Esophagus muscularis mucosa (tissue), 4 donors: Measurements from ENCODE around the gene RSRP1. TPM values are rescaled to one million over a fixed set of nuclear protein-coding genes. Genes with fewer than 3 reads are reported as not detected.

Experiments used
- DNase-seq: peaks from one replicate; pipeline ENCODE4 v3.0.0-alpha.2; 2017; ENCODE audit errors: extremely low spot score
- H3K27ac ChIP-seq, 4 donors: fragments of 200-600 bp; sonication (generic); replicated peaks in 1 of 4; 1 replicate in 3 of 4; 2 replicates in 1 of 4; pipeline ENCODE4 v1.5.1; 2016 to 2019; ENCODE audit warnings: mild to moderate bottlenecking in 1 of 4
- H3K27me3 ChIP-seq, 4 donors: fragments of 200-600 bp; sonication (generic); one replicate each; pipeline versions ENCODE4 v1.5.1 to v1.6.0; 2016 to 2019
- H3K36me3 ChIP-seq, 4 donors: fragments of 200-600 bp; sonication (generic); one replicate each; pipeline ENCODE4 v1.5.1; 2016 to 2019
- H3K4me1 ChIP-seq, 4 donors: fragments of 200-600 bp; sonication (generic); one replicate each; pipeline ENCODE4 v1.5.1; 2016 to 2019
- H3K4me3 ChIP-seq, 4 donors: fragments of 200-600 bp; sonication (generic); 1 replicate in 2 of 4; 2 replicates in 2 of 4; pipeline ENCODE4 v1.5.1; 2016 to 2019; ENCODE audit warnings: mild to moderate bottlenecking in 4 of 4, moderate library complexity in 1 of 4
- H3K9me3 ChIP-seq, 4 donors: fragments of 200-600 bp; sonication (generic); 1 replicate in 3 of 4; 2 replicates in 1 of 4; pipeline ENCODE4 v1.5.1; 2016 to 2019
- EP300 ChIP-seq: sonication (generic); formaldehyde crosslinking; IDR thresholded peaks from one replicate; pipeline ENCODE4 v1.6.1; 2017; ENCODE audit warnings: antibody characterized with exemption
- POLR2A ChIP-seq: fragments of 450-650 bp; IDR thresholded peaks from one replicate; pipeline ENCODE4 v1.6.1; 2017; ENCODE audit warnings: antibody characterized with exemption, moderate library complexity, mild to moderate bottlenecking, low read depth
- POLR2AphosphoS5 ChIP-seq, 2 donors: sonication (generic); formaldehyde crosslinking; IDR thresholded peaks; one replicate each; pipeline ENCODE4 v1.6.1; 2017; ENCODE audit warnings: antibody characterized with exemption in 2 of 2
- WGBS: methylation state at CpG from one replicate; pipeline ENCODE4 v1.1.5; 2018; 5-methylcytosine and 5-hydroxymethylcytosine counted together
- intact Hi-C: fragments of 100-400 bp; cut with DNase I; formaldehyde crosslinking; loops from one replicate; pipeline ENCODE4 v1.15.1; 2023
- total RNA-seq, 4 donors: library from RNA; depleted of rRNA; stranded (reverse); fragments of >200 nt; gene quantifications; one replicate each; pipeline versions ENCODE4 v1.1.0 to v1.2.1, GENCODE V29; 2016
- TF ChIP-seq, protein P1 (sequence below), 3 experiments: fragments of 200-600 bp in 2 of 3; fragments of 450-650 bp in 1 of 3; sonication (generic) in 2 of 3; IDR thresholded peaks; one replicate each; pipeline ENCODE4 v1.5.1; 2017 to 2019; ENCODE audit warnings: antibody characterized with exemption in 3 of 3, mild to moderate bottlenecking in 2 of 3, moderate library complexity in 1 of 3

The RSRP1 gene
- total RNA-seq, 4 donors from 2014 or later, result 33.7 to 75.2 (median 52.5) TPM

GRCh38 chr1:25194054-25194453 lies 53.2 kb downstream of the RSRP1 start:
- 82% methylated on average over 8 of the region's 8 CpGs for WGBS
- peaks cover 0 to 32% (median 0%) of the 10 kb centered on the region in 4 donors for H3K27me3 ChIP-seq
- intact Hi-C loops, result no loop called here

DNA sequence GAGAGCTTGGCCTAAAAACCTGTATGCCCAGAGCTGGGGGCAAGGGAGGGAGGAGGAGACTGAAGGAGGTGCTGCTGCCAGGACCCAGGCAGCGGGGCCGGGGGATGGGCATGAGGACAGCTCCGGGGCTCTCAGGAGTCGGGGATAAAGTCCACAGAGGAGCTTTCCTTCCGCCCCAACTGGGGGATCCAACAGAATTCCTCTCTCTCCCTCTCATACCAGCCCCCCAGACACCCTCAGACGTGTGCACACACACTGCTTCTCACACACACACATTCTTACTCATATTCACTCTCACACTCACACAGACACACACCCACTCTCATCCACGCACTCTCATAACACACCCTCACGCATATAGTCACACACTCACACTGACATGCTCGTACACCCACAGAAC lies 54.0 kb downstream of the RSRP1 start:
- intact Hi-C loops, result no loop called here
- 67% methylated on average over 9 of the region's 9 CpGs for WGBS

More at GRCh38 chr1:25194054-25194453, 53.2 kb downstream of the RSRP1 start:
- TF ChIP-seq POLR2A, result no peak
- no peak for TF ChIP-seq POLR2AphosphoS5 (IDR thresholded peaks at IDR 0.05)
- TF ChIP-seq EP300, result no peak
- TF ChIP-seq, protein P1, sequence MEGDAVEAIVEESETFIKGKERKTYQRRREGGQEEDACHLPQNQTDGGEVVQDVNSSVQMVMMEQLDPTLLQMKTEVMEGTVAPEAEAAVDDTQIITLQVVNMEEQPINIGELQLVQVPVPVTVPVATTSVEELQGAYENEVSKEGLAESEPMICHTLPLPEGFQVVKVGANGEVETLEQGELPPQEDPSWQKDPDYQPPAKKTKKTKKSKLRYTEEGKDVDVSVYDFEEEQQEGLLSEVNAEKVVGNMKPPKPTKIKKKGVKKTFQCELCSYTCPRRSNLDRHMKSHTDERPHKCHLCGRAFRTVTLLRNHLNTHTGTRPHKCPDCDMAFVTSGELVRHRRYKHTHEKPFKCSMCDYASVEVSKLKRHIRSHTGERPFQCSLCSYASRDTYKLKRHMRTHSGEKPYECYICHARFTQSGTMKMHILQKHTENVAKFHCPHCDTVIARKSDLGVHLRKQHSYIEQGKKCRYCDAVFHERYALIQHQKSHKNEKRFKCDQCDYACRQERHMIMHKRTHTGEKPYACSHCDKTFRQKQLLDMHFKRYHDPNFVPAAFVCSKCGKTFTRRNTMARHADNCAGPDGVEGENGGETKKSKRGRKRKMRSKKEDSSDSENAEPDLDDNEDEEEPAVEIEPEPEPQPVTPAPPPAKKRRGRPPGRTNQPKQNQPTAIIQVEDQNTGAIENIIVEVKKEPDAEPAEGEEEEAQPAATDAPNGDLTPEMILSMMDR (IDR thresholded peaks at IDR 0.05), result no peak
- no peaks in the 10 kb centered on the region for H3K36me3 ChIP-seq
- H3K27ac ChIP-seq, result no peak overlapping the region
- DNase-seq, result no peak
- H3K4me1 ChIP-seq, result peaks cover 2 to 13% (median 10%) of the 10 kb centered on the region in 4 donors
- H3K9me3 ChIP-seq, result no peaks in the 10 kb centered on the region
- H3K4me3 ChIP-seq, result no peak overlapping the region

More for the DNA sequence above, 54.0 kb downstream of the RSRP1 start:
- TF ChIP-seq, protein P1 (IDR thresholded peaks at IDR 0.05), result no peak
- no peak for TF ChIP-seq EP300
- no peak for TF ChIP-seq POLR2A
- no peak for TF ChIP-seq POLR2AphosphoS5 (IDR thresholded peaks at IDR 0.05)
- no peak for DNase-seq
- peaks cover 0 to 6% (median 4%) of the 10 kb centered on the region in 4 donors for H3K4me1 ChIP-seq
- H3K36me3 ChIP-seq, result no peaks in the 10 kb centered on the region
- no peak overlapping the region for H3K27ac ChIP-seq
- H3K27me3 ChIP-seq, result peaks cover 0 to 32% (median 0%) of the 10 kb centered on the region in 4 donors
- H3K4me3 ChIP-seq, result no peak overlapping the region
- no peaks in the 10 kb centered on the region for H3K9me3 ChIP-seq

Other genes starting within 250 kb of the RSRP1 start
- 10 to 100 TPM; 56.9 to 76.7 (median 65.2) TPM for gene SYF2, start 15.0 kb downstream of the RSRP1 start, total RNA-seq
- not detected for gene RHD, start 25.1 kb upstream of the RSRP1 start, total RNA-seq
- 100 to 1,000 TPM in 1 of 4 donors, 10 to 100 TPM in 3; 85.1 to 106 (median 98.4) TPM for gene TMEM50A, start 90.9 kb upstream of the RSRP1 start, total RNA-seq
- under 1 TPM in 1 of 4 donors, not detected in 3; 0.17 TPM for gene RHCE, start 173.4 kb upstream of the RSRP1 start, total RNA-seq
- 10 to 100 TPM; 16.2 to 23.2 (median 19.5) TPM for gene MACO1, start 183.4 kb upstream of the RSRP1 start, total RNA-seq